ENCODE measurements around the gene P2RX5.

P2RX5 gene

DNA sequence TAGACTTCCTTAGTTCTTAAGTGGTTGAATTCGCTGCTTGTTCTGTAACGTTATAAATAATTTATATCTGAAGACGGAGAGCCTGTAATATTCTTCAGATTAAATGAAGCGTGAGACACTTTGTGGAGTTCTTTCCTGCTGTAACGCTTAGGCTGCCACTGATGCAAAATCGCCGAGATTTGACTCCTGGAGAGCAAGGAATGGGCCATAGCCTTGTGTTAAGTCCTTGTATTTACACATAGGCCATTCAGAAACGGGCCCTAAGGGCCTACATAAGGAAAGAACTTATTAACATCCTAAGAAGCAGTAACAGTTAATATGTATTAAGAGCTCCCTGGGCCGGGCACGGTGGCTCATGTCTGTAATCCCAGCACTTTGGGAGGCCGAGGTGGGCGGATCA, 26.4 kb downstream of the P2RX5 start:
- no peaks in the 10 kb centered on the region for H3K36me3 ChIP-seq (replicated peaks; ENCODE audit: low read depth, low read length)

DNA sequence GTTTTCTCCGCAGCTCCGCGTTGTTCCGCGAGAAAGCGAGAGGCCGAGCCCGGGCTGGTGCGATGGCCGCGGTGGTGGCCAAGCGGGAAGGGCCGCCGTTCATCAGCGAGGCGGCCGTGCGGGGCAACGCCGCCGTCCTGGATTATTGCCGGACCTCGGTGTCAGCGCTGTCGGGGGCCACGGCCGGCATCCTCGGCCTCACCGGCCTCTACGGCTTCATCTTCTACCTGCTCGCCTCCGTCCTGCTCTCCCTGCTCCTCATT, 26.9 kb downstream of the P2RX5 start:
- Histone ChIP-seq H3K27ac (ENCODE audit: low read length) (peak overlapping the region; percentile 44), H3K79me2 (ENCODE audit: low read length) (peaks cover 18% of the 10 kb centered on the region), H2AFZ (ENCODE audit: low read depth, low read length) (no peak overlapping the region), H3K36me3 (replicated peaks; ENCODE audit: low read depth, low read length) (no peaks in the 10 kb centered on the region), H3K9ac (ENCODE audit: low read length) (peak overlapping the region; percentile 71), H4K20me1 (ENCODE audit: insufficient read depth, low read length) (no peaks in the 10 kb centered on the region), H3K4me1 (ENCODE audit: low read length) (peaks cover 9% of the 10 kb centered on the region; the same call in 1 of the 2 replicates), H3K9me3 (ENCODE audit: insufficient read depth, low read length) (no peaks in the 10 kb centered on the region), H3K4me3 (ENCODE audit: low read length) (peak overlapping the region; percentile 91), H3K4me2 (ENCODE audit: low read length) (peak overlapping the region; percentile 81), H3K27me3 (ENCODE audit: low read depth, low read length) (no peaks in the 10 kb centered on the region)
- TF ChIP-seq EZH2phosphoT487 (IDR thresholded peaks at IDR 0.05; ENCODE audit: low read depth) = no peak
- TF ChIP-seq, protein P1, sequence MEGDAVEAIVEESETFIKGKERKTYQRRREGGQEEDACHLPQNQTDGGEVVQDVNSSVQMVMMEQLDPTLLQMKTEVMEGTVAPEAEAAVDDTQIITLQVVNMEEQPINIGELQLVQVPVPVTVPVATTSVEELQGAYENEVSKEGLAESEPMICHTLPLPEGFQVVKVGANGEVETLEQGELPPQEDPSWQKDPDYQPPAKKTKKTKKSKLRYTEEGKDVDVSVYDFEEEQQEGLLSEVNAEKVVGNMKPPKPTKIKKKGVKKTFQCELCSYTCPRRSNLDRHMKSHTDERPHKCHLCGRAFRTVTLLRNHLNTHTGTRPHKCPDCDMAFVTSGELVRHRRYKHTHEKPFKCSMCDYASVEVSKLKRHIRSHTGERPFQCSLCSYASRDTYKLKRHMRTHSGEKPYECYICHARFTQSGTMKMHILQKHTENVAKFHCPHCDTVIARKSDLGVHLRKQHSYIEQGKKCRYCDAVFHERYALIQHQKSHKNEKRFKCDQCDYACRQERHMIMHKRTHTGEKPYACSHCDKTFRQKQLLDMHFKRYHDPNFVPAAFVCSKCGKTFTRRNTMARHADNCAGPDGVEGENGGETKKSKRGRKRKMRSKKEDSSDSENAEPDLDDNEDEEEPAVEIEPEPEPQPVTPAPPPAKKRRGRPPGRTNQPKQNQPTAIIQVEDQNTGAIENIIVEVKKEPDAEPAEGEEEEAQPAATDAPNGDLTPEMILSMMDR (IDR thresholded peaks at IDR 0.05; ENCODE audit: low read depth, low read length) = no peak

More for the DNA sequence above, 26.4 kb downstream of the P2RX5 start:
- peaks cover 18% of the 10 kb centered on the region for H3K79me2 ChIP-seq (ENCODE audit: low read length)
- no peaks in the 10 kb centered on the region for H4K20me1 ChIP-seq (ENCODE audit: insufficient read depth, low read length)
- no peaks in the 10 kb centered on the region for H3K27me3 ChIP-seq (ENCODE audit: low read depth, low read length)
- no peak overlapping the region for H3K27ac ChIP-seq (ENCODE audit: low read length)
- peak overlapping the region; percentile 91 for H3K4me3 ChIP-seq (ENCODE audit: low read length)
- peak overlapping the region; percentile 71 for H3K9ac ChIP-seq (ENCODE audit: low read length)
- H3K4me2 ChIP-seq (ENCODE audit: low read length) = peak overlapping the region; percentile 81
- peaks cover 9% of the 10 kb centered on the region; the same call in 1 of the 2 replicates for H3K4me1 ChIP-seq (ENCODE audit: low read length)
- TF ChIP-seq EZH2phosphoT487 (IDR thresholded peaks at IDR 0.05; ENCODE audit: low read depth) = no peak
- TF ChIP-seq, protein P1 (IDR thresholded peaks at IDR 0.05; ENCODE audit: low read depth, low read length) = no peak
- no peak overlapping the region for H2AFZ ChIP-seq (ENCODE audit: low read depth, low read length)
- no peaks in the 10 kb centered on the region for H3K9me3 ChIP-seq (ENCODE audit: insufficient read depth, low read length)

DNA sequence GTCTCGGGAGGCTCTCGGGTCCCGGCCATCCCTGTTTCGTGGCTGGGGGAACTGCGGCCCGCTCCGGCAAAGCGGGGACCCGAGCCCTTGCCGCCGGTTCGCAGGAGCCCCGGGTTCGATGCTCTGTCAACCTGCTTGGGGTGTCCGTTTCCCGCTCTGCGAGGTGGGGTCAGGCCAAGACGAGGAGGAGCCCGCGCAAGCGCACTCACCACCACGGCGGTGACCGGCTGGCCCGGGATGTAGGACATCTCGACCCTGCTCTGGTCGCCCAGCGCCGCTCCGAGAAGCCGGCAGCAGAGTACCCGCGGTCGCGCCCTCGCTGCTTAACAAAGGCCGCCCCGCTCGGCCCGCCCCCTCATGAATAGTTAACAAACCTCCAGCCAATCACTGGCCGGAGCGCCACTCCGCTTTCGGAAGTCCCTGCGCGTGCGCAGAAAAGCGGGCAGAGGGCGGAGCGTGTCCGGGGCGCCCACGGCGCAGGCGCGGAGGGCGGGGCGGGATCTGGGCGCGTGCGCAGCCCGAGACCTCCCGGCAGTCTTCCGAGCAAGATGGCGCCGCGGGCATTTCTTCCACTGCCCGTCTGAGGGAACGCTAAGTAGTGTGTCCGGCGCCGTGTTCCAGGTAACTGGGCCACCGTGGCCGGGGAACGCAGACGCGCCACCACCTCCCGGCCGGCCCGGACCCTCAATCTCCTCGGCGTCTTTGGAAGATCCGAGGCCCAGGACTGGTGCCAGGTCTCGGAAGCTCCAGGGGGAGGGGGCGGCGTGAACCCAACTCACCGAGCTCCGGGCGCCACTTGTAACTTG, 27.5 kb downstream of the P2RX5 start, which contains the start of the genes EMC6 and TAX1BP3:
Gene EMC6, plus strand, starts transcription at position 534 of the 806 bp plus-strand sequence. CDS start 335 bp downstream, outside the sequence.
Gene TAX1BP3, minus strand, starts transcription at position 300 of the 806 bp plus-strand sequence. Its CDS starts 52 bp downstream, at position 248.
- Histone ChIP-seq H3K36me3 (replicated peaks; ENCODE audit: low read depth, low read length) (no peaks in the 10 kb centered on the region), H4K20me1 (ENCODE audit: insufficient read depth, low read length) (no peaks in the 10 kb centered on the region), H3K4me1 (ENCODE audit: low read length) (peaks cover 9% of the 10 kb centered on the region; the same call in 1 of the 2 replicates), H2AFZ (ENCODE audit: low read depth, low read length) (peak within 1 kb of the TSS; percentile 45; the same call in 1 of the 2 replicates), H3K4me3 (ENCODE audit: low read length) (peak within 1 kb of the TSS; percentile 91), H3K79me2 (ENCODE audit: low read length) (peaks cover 18% of the 10 kb centered on the region), H3K4me2 (ENCODE audit: low read length) (peak within 1 kb of the TSS; percentile 96), H3K27ac (ENCODE audit: low read length) (peak within 1 kb of the TSS; percentile 44), H3K27me3 (ENCODE audit: low read depth, low read length) (no peaks in the 10 kb centered on the region), H3K9ac (ENCODE audit: low read length) (peak within 1 kb of the TSS; percentile 76), H3K9me3 (ENCODE audit: insufficient read depth, low read length) (no peaks in the 10 kb centered on the region)
- TF ChIP-seq, protein P1 (IDR thresholded peaks at IDR 0.05; ENCODE audit: low read depth, low read length) = no peak
- TF ChIP-seq EZH2phosphoT487 (IDR thresholded peaks at IDR 0.05; ENCODE audit: low read depth) = no peak

Measured in OCI-LY3 (cell line).